Measurements from ENCODE around the gene FOXM1. TPM values are rescaled to one million over a fixed set of nuclear protein-coding genes. Genes with fewer than 3 reads are reported as not detected.

The FOXM1 gene
- total and polyA plus RNA-seq, 2 of the 13 experiments (the other 11 are each of a cell fraction or from before 2014, with no cell fraction given), result 17.1 to 25.9 TPM

DNA sequence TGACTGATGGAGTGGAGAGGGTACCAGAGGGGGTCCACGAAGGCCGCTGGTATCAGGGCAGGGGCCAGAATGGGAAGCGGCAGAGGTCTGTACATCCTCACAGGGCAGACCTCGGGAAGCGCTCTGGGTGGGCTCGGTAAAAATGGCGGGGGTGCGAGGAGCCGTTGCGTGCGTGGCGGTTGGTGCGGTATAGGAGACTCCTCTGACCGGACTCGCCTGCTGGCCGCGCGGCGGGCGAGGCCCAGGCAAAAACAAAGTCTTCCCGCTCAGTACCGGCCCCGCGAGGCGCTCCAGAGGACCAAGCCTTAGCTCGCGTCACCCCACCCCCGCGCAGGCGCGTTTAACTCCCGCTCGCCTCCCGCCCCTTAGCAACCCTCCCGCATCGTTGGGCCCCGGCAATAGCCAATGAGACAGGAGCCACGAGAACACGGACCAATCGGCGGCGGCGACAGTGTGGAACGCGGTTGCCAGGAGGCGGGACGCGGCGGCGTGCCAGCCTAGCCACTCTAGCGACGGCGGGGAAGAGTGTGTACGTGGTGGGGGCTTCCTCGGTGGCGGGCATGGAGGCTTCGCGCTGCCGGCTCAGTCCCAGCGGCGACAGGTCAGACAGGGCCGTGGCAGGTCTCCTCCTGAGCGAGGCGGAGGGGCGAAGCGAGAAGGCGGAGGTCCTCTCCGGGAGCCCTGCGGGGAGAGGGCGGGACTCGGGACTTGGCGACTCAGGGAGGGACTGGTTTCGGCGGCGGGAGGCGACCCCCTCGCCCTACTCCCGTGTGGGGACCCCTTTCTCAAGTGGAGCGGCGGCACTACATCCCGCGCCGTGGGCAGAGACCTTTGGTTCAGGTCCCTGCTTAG lies 13.6 kb upstream of the FOXM1 start, which contains the start of gene TULP3 (continued):
- no peak for TF ChIP-seq STAG1 (CRISPR knock-in tag; IDR thresholded peaks at IDR 0.05)
- TF ChIP-seq, protein P1, sequence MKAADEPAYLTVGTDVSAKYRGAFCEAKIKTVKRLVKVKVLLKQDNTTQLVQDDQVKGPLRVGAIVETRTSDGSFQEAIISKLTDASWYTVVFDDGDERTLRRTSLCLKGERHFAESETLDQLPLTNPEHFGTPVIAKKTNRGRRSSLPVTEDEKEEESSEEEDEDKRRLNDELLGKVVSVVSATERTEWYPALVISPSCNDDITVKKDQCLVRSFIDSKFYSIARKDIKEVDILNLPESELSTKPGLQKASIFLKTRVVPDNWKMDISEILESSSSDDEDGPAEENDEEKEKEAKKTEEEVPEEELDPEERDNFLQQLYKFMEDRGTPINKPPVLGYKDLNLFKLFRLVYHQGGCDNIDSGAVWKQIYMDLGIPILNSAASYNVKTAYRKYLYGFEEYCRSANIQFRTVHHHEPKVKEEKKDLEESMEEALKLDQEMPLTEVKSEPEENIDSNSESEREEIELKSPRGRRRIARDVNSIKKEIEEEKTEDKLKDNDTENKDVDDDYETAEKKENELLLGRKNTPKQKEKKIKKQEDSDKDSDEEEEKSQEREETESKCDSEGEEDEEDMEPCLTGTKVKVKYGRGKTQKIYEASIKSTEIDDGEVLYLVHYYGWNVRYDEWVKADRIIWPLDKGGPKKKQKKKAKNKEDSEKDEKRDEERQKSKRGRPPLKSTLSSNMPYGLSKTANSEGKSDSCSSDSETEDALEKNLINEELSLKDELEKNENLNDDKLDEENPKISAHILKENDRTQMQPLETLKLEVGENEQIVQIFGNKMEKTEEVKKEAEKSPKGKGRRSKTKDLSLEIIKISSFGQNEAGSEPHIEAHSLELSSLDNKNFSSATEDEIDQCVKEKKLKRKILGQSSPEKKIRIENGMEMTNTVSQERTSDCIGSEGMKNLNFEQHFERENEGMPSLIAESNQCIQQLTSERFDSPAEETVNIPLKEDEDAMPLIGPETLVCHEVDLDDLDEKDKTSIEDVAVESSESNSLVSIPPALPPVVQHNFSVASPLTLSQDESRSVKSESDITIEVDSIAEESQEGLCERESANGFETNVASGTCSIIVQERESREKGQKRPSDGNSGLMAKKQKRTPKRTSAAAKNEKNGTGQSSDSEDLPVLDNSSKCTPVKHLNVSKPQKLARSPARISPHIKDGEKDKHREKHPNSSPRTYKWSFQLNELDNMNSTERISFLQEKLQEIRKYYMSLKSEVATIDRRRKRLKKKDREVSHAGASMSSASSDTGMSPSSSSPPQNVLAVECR (CRISPR knock-in tag; IDR thresholded peaks at IDR 0.05; ENCODE audit: borderline replicate concordance), result peak; percentile 99
- TF ChIP-seq GATAD2A (CRISPR knock-in tag; IDR thresholded peaks at IDR 0.05), result no peak
- no peak for TF ChIP-seq ATM (IDR thresholded peaks at IDR 0.05; ENCODE audit: borderline replicate concordance)
- TF ChIP-seq, protein P2, sequence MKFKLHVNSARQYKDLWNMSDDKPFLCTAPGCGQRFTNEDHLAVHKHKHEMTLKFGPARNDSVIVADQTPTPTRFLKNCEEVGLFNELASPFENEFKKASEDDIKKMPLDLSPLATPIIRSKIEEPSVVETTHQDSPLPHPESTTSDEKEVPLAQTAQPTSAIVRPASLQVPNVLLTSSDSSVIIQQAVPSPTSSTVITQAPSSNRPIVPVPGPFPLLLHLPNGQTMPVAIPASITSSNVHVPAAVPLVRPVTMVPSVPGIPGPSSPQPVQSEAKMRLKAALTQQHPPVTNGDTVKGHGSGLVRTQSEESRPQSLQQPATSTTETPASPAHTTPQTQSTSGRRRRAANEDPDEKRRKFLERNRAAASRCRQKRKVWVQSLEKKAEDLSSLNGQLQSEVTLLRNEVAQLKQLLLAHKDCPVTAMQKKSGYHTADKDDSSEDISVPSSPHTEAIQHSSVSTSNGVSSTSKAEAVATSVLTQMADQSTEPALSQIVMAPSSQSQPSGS (CRISPR knock-in tag; IDR thresholded peaks at IDR 0.05), result peak; percentile 65; the same call in 1 of the 2 replicates
- no peak for TF ChIP-seq NFIB (CRISPR knock-in tag; IDR thresholded peaks at IDR 0.05; ENCODE audit: borderline replicate concordance)
- peak; percentile 68; the same call in 1 of the 2 replicates for TF ChIP-seq ZNF564 (CRISPR knock-in tag; IDR thresholded peaks at IDR 0.05)
- no peak for TF ChIP-seq ZNF7 (CRISPR knock-in tag; IDR thresholded peaks at IDR 0.05)
- TF ChIP-seq, protein P3, sequence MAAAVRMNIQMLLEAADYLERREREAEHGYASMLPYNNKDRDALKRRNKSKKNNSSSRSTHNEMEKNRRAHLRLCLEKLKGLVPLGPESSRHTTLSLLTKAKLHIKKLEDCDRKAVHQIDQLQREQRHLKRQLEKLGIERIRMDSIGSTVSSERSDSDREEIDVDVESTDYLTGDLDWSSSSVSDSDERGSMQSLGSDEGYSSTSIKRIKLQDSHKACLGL (CRISPR knock-in tag; IDR thresholded peaks at IDR 0.05), result peak; percentile 83
- TF ChIP-seq, protein P4, sequence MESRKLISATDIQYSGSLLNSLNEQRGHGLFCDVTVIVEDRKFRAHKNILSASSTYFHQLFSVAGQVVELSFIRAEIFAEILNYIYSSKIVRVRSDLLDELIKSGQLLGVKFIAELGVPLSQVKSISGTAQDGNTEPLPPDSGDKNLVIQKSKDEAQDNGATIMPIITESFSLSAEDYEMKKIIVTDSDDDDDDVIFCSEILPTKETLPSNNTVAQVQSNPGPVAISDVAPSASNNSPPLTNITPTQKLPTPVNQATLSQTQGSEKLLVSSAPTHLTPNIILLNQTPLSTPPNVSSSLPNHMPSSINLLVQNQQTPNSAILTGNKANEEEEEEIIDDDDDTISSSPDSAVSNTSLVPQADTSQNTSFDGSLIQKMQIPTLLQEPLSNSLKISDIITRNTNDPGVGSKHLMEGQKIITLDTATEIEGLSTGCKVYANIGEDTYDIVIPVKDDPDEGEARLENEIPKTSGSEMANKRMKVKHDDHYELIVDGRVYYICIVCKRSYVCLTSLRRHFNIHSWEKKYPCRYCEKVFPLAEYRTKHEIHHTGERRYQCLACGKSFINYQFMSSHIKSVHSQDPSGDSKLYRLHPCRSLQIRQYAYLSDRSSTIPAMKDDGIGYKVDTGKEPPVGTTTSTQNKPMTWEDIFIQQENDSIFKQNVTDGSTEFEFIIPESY (CRISPR knock-in tag; IDR thresholded peaks at IDR 0.05), result no peak
- TF ChIP-seq RAD21 (CRISPR knock-in tag; IDR thresholded peaks at IDR 0.05), result no peak
- no peak for TF ChIP-seq ZNF180 (CRISPR knock-in tag; IDR thresholded peaks at IDR 0.05; ENCODE audit: borderline replicate concordance, low read depth)
- no peak for TF ChIP-seq EHMT2 (IDR thresholded peaks at IDR 0.05; ENCODE audit: borderline replicate concordance, low read depth, low read length)
- no peak for TF ChIP-seq SYNCRIP (IDR thresholded peaks at IDR 0.05; ENCODE audit: insufficient read depth, low read depth, low read length)
- TF ChIP-seq, protein P5, sequence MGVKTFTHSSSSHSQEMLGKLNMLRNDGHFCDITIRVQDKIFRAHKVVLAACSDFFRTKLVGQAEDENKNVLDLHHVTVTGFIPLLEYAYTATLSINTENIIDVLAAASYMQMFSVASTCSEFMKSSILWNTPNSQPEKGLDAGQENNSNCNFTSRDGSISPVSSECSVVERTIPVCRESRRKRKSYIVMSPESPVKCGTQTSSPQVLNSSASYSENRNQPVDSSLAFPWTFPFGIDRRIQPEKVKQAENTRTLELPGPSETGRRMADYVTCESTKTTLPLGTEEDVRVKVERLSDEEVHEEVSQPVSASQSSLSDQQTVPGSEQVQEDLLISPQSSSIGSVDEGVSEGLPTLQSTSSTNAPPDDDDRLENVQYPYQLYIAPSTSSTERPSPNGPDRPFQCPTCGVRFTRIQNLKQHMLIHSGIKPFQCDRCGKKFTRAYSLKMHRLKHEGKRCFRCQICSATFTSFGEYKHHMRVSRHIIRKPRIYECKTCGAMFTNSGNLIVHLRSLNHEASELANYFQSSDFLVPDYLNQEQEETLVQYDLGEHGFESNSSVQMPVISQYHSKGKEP (CRISPR knock-in tag; IDR thresholded peaks at IDR 0.05), result no peak
- peak; percentile 80 for TF ChIP-seq GATAD1 (CRISPR knock-in tag; IDR thresholded peaks at IDR 0.05)
- peak; percentile 88 for TF ChIP-seq ZNF607 (CRISPR knock-in tag; IDR thresholded peaks at IDR 0.05; ENCODE audit: borderline replicate concordance)
- TF ChIP-seq, protein P6, sequence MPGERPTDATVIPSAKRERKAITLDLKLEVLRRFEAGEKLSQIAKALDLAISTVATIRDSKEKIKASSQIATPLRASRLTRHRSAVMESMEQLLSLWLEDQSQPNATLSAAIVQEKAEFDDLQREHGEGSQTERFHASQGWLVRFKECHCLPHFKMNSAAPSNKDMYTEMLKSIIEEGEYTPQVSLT (CRISPR knock-in tag; IDR thresholded peaks at IDR 0.05; ENCODE audit: borderline replicate concordance, low read depth), result no peak; the same call in 1 of the 2 replicates
